ENCODE results near the gene RABGAP1.

The RABGAP1 gene

DNA sequence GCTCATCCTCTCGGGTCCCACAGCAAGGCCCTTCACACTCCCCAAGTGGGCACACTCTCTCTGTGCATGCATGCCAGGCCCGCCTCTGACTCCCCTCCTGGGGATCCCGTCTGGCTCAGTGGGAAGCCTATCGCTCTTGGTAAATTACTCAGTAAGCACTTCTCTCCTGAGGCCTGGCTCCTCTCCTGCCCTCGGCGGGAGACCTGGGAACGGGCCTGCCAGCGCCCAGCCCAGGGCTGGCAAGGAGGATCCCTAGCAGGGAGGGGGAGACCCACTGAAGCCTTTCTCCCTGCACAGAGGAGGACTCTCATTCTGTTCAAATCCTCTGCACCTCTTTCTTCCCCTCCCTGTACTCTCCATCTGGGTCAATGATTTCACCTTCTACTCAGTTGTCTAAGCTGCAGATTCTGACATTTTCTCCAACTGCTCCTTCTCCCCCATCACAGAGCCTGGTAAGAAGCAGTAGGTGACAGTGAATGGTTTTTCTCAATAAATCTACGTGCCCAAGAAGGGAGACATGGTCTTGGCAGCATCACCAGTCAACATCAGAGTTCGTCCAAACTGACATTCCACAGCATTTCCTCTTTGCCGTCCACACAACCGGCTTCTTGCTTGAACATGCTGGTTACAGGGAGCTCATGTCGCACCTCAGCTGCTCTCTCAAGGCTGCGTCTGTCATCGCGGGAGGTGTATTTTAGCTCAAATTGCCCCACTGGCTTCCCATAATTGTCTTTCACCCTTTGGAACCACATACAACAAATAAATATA, 174.5 kb downstream of the RABGAP1 start:
- no peak for DNase-seq

DNA sequence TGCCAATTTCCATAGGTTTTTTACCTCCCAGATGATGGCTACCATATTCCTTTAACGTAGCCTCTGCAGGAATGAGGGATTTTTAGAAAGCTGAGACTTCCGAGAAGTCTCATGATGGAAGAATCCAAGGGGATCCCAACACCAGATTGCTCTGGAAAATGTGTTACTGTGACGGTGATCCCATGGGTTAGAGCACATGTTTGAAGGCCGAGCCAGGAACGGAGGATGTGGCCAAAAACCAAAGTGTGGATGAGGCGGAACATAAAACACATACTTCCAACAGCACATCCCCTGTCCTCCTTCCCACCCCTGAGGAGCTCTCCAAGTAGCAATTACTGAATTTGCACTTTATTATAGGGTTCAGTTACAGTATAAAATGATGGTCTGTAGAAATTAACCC, 175.2 kb downstream of the RABGAP1 start:
- DNase-seq: no peak

- DNase-seq: no peak
Measured at GRCh38 chr9:123119566-123119965, 178.7 kb downstream of the RABGAP1 start.

GRCh38 chr9:123120131-123120530, 179.3 kb downstream of the RABGAP1 start:
- DNase-seq: no peak

GRCh38 chr9:123120953-123121352, 180.1 kb downstream of the RABGAP1 start:
- DNase-seq: no peak

DNA sequence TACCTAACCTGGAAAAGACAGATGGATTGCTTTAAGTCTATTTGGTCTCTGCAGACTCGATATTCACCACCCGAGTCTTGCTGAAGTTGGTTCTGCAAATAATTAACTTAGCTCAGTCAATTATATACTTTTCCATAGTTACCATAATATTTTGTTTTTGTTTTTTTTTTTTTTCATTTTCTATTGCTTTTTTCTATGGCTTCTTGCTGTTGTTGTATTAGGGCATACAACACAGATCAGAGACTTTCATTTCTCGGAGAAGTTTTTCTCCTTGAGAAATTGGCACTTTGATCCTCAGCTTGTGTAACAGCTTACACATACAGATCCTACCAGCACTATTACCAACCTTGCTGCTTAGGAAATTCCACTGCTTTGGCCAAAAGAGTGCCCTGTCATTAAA, 180.6 kb downstream of the RABGAP1 start:
- no peak for DNase-seq

DNA sequence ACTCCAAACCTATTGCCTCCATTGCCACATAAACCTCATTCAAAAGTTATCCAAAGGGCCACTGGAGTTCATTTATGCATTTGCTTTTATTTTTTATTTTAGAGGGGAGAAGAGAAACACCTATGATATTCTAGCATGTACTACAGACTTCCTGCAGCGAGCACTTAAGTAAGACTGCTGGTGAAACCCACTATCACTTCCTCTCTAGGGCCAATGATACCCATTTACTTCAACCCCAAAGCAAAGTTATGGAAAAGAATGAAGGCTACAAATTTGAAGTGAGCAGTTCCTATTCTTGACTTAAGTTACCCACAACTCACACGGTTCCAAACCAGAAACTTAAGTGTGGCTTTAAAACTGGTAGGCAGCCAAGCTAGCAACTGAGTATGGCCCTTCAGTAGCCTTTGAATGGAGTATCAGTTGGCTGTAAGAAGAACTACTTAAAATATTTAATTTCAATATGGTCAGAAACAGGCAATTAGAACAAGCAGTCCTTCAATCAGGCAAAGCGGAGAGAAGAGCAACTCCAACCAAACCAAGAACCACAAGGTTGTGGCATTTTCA, 186.8 kb downstream of the RABGAP1 start:
- no peak for DNase-seq

DNA sequence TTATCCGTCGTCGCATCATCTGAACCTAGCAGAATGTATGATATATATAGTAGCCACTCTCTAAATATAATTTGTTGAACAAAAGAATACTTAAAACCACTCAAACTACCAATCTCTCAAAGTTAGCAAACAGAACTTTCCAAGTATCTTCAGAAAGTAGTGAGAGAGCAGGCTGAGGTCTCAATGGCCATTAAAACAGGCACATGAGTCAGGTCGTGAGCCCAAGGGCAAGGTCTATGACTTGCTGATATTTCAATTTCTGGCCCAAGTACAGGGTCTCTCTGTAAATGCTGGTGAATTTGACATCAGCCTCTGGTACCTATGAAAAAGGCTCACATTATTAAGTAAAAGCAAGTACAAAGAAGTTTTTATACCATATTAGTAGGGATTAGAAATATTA, 187.8 kb downstream of the RABGAP1 start:
- DNase-seq: no peak

DNA sequence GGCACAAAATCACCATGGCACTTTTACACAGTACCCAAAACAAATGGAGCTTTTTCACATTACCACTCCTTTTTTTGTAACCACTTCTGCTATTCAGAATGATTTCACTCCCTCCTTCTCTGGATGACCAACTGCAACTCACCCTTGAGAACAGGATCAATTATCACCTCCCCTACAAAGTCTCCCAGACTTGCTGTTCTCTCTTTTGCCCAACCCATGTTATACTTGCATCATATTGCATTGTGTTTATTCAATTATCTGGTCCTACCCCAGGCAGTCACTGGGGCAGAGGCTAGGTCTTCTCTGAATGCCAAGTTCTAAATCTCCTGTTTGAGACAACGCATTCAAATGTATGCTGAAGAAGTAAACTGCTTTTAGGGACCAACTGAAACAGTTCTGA, 188.6 kb downstream of the RABGAP1 start:
- DNase-seq: no peak

- no peak for DNase-seq
Measured at GRCh38 chr9:123131258-123131657, 190.4 kb downstream of the RABGAP1 start.

DNA sequence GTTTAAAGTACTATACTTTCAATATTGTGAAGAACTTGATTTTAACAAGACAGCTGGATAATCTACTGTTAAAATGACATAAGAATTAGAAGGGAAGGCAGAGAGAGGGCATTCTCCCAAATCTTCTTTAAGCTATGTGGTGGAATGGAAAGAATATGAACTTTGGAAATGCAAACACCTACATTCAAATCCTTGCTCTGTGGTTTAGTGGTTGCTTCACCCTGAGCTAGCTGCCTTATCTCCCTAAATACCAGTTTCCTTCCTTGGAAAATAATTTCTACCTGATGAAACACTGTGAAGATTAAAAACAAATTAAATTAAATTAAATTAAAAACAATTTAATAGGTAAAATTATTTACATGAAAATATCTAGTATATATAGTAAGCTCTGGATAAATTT, 191.2 kb downstream of the RABGAP1 start:
- DNase-seq: no peak

- DNase-seq: no peak
Measured at GRCh38 chr9:123132696-123133095, 191.9 kb downstream of the RABGAP1 start.

DNA sequence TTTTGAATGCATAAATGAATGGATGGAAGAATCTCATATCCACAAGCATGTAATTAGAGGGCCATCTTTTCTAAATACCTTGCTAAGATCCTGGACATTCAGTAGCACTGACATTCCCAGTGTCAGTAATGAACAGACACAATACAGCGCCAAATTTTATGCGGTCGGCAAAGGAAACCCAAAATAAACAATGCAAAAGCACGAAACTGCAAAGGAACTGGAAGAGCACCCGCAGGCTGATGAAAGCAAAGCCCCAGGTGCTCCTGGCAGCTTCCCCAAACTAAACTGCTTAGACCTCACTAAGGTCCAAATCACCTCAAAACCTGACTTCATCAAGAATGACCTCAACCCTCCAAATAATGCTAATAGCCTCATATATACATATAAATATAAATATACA, 194.6 kb downstream of the RABGAP1 start:
- DNase-seq: no peak

- no peak for DNase-seq
Measured at GRCh38 chr9:123138163-123138562, 197.3 kb downstream of the RABGAP1 start.

DNA sequence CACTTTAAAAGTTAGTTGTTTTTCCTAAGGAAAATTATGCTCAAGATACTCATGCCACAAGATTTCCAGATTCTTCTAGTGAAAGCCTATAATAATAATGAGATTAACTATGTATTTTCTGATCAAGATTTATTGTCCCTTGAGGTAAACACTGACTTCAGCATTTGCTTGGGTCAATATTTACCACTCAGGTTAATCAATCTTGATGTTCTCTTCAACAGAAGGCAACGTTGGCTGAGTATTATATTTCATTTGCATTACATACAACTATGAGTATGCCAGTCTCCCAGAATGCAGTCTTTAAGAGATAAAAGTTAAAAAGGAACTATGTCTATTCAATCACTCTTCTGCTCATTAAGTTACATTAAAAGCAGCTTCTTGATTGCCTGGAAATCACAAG, 208.2 kb downstream of the RABGAP1 start:
- no peak for DNase-seq

DNA sequence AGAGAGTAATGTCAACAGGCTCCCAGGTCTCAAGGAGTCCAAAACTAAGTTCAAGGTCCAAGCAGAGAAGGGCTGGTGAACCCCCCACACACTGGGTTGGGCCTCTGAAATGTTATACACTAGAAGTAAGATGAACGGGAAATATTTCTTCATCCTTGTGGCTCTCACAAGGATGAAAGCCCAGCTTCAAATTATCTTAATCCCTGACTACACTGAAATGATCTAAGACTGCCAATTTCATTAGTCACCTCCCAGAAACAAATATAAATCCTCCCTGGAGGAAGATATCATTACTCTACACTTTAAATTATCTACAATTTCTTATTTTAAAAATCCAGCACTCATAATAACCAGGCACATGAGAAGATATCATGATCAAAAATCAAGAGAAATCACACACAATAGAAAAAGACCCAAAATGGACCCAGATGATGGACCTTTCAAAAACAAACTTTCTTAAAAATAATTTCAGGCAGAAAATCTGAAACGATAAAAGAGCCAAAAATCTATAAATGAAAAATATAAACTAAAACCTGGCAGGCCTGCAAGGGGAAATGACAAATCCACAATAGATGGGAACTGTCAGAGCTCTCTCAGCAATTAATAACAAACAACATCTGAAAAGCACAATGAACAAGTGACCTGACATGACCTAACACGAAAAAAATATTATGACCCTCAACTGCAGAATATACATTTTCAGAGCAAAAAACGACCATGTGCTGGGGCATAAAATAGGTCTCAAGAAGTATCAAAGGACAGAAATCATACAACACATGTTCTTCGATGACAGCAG, 210.1 kb downstream of the RABGAP1 start:
- DNase-seq: no peak

Data from stimulated activated CD4-positive, alpha-beta T cell treated with anti-CD3 and anti-CD28 coated beads, Interleukin-4, amount 100 ng/mL, for 1 hour (primary cell).